BLaER1 treated with 17β-estradiol and CSF1 and Interleukin-3, amounts not matched to agents 10 nM and 100 nM (cell line): Measurements from ENCODE around the gene RABGAP1L.

Experiments used
- H3K27ac ChIP-seq, 11 experiments: shearing (Covaris generic); formaldehyde crosslinking; 2 replicates each; pipeline ENCODE4 v1.8.1; 2022
- H3K27me3 ChIP-seq, 11 experiments: shearing (Covaris generic); formaldehyde crosslinking; 2 replicates each; pipeline ENCODE4 v1.8.1; 2022
- H3K36me3 ChIP-seq, 11 experiments: shearing (Covaris generic); formaldehyde crosslinking; 2 replicates each; pipeline ENCODE4 v1.8.1; 2022
- H3K4me1 ChIP-seq, 10 experiments: shearing (Covaris generic); formaldehyde crosslinking; 2 replicates each; pipeline ENCODE4 v1.8.1; 2022
- H3K4me2 ChIP-seq, 11 experiments: shearing (Covaris generic); formaldehyde crosslinking; 2 replicates each; pipeline ENCODE4 v1.8.1; 2022
- H3K4me3 ChIP-seq, 10 experiments: shearing (Covaris generic); formaldehyde crosslinking; 2 replicates each; pipeline ENCODE4 v1.8.1; 2022
- H3K9ac ChIP-seq, 11 experiments: shearing (Covaris generic); formaldehyde crosslinking; 2 replicates each; pipeline ENCODE4 v1.8.1; 2022
- H3K9me3 ChIP-seq, 11 experiments: shearing (Covaris generic); formaldehyde crosslinking; replicated peaks in 1 of 11; 2 replicates each; pipeline ENCODE4 v1.8.1; 2022
- H4K20me1 ChIP-seq, 11 experiments: shearing (Covaris generic); formaldehyde crosslinking; 2 replicates each; pipeline ENCODE4 v1.8.1; 2022
- Cebpa-rat ChIP-seq, 11 experiments: shearing (Covaris generic); IDR thresholded peaks; 2 replicates each; pipeline ENCODE4 v1.8.1; 2022

Gene RABGAP1L

DNA sequence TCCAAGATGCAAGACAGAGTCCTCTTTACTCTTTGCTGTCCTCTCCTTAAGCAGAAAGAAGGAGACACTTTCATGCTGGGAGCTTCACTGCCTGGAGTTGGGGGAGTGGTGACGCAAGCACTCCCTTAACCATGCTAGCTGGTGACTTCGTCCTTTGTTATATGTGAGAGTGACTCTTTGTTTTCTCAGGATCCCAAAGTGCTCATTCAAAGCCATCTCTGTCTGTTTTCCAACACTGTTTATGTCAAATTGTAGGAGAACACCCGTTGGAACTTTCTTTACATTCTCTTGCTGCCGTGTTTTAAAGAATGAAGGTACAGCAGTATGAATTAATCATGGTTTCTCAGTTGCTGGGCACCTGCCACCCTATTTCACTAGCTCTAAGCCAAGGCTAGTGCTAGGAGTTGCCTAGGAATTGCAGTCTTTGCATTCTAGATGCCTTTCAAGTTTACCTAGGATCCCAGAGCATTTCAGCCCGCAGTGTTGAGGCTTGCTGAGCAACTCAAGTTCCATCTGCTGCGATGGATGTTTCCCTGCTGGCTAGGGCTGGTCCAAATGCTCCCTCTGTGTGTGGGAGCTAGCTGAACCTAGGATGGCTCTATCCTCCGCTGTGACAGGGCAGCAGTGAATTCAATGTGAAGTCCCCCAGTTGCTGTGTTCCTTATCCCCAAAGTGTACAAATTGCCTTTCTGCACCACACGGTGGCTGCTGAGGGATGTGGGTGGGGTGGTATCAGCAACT is 205.8 kb downstream of the RABGAP1L start:
- H3K36me3 ChIP-seq, result peaks cover 0 to 6% (median 0%) of the 10 kb centered on the region in 11 experiments; a peak in 2 of 22 replicates
- H3K4me1 ChIP-seq, result no peaks in the 10 kb centered on the region
- H3K4me2 ChIP-seq, result no peak overlapping the region
- H3K9me3 ChIP-seq, result peaks cover 0 to 20% (median 8%) of the 10 kb centered on the region in 11 experiments; a peak in 9 of 22 replicates
- no peaks in the 10 kb centered on the region for H4K20me1 ChIP-seq
- no peaks in the 10 kb centered on the region for H3K27me3 ChIP-seq
- H3K27ac ChIP-seq, result no peak overlapping the region
- no peak overlapping the region for H3K9ac ChIP-seq
- H3K4me3 ChIP-seq, result no peak overlapping the region
- TF ChIP-seq Cebpa-rat (IDR thresholded peaks at IDR 0.05), result no peak

DNA sequence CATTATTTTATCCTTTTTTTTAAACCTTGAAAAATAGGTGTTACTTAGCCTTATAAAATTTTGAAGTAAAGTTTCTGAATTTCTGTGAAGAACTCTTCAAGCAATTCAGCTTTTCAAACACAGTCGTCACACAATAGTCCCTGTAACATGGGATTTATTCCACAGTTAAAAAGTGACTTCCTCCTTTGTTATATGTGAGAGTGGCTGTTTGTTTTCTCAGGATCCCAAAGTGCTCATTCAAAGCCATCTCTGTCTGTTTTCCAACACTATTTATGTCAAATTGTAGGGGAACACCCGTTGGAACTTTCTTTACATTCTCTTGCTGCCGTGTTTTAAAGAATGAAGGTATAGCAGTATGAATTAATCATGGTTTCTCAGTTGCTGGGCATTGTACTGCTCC is 207.6 kb downstream of the RABGAP1L start:
- no peaks in the 10 kb centered on the region for H3K4me1 ChIP-seq
- peaks cover 0 to 6% (median 0%) of the 10 kb centered on the region in 11 experiments; a peak in 2 of 22 replicates for H3K36me3 ChIP-seq
- H3K4me3 ChIP-seq, result no peak overlapping the region
- no peaks in the 10 kb centered on the region for H3K27me3 ChIP-seq
- no peaks in the 10 kb centered on the region for H4K20me1 ChIP-seq
- TF ChIP-seq Cebpa-rat (IDR thresholded peaks at IDR 0.05), result no peak
- no peak overlapping the region for H3K4me2 ChIP-seq
- no peak overlapping the region for H3K9ac ChIP-seq
- H3K27ac ChIP-seq, result no peak overlapping the region
- H3K9me3 ChIP-seq, result peaks cover 0 to 20% (median 5%) of the 10 kb centered on the region in 11 experiments; a peak in 8 of 22 replicates

DNA sequence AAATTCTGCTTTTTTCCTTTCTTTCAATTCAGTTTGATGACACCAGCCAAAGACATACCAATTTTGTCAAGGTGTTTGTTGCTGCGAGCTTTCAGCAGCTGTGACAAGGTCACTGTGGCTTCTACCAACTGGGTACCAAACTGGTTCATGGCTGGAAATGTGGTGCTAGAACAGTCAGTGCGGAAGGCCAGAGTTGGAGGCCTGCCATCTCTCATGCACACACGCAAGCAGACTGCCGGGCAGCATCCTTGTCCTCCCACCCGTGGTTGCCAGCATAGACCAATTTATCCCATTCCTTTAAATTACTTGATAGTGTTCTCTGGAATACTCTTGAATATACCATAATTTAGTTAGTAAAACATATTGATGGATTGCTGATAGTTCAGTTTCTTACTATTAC is 208.6 kb downstream of the RABGAP1L start:
- peaks cover 0 to 17% (median 4%) of the 10 kb centered on the region in 11 experiments; a peak in 7 of 22 replicates for H3K9me3 ChIP-seq
- no peak for TF ChIP-seq Cebpa-rat (IDR thresholded peaks at IDR 0.05)
- H3K27ac ChIP-seq, result no peak overlapping the region

DNA sequence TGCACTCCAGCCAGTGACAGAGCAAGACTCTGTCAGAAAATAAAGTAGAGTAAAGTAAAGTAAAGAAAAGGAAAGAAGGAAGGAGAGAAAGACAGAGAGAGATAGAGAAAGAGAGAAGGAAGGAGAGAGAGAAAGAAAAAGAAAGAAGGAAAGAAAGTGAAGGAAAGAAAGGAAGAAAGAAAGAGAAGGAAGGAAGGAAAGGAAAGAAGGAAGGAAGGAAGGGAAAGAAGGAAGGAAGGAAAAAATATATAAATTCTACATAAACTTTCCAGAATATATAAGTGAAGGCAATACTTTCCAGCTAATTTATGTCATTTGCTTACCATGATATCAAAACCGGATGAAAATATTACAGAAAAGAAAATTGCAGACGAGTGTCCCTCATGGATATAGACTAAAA is 216.7 kb downstream of the RABGAP1L start:
- Histone ChIP-seq H3K9ac (no peak overlapping the region), H3K27ac (no peak overlapping the region), H3K9me3 (no peaks in the 10 kb centered on the region), H3K36me3 (peaks cover 0 to 16% (median 0%) of the 10 kb centered on the region in 11 experiments; a peak in 1 of 22 replicates), H3K4me3 (no peak overlapping the region), H3K27me3 (no peaks in the 10 kb centered on the region), H3K4me2 (no peak overlapping the region), H4K20me1 (no peaks in the 10 kb centered on the region), H3K4me1 (peaks cover 0 to 8% (median 0%) of the 10 kb centered on the region in 10 experiments; a peak in 2 of 20 replicates)
- no peak for TF ChIP-seq Cebpa-rat (IDR thresholded peaks at IDR 0.05)

More for the DNA sequence above, 208.6 kb downstream of the RABGAP1L start:
- Histone ChIP-seq H3K4me2 (no peak overlapping the region), H3K27me3 (no peaks in the 10 kb centered on the region), H3K4me3 (no peak overlapping the region), H3K9ac (no peak overlapping the region), H3K36me3 (peaks cover 0 to 6% (median 0%) of the 10 kb centered on the region in 11 experiments; a peak in 2 of 22 replicates), H4K20me1 (no peaks in the 10 kb centered on the region), H3K4me1 (peaks cover 0 to 3% (median 0%) of the 10 kb centered on the region in 10 experiments; a peak in 1 of 20 replicates)

DNA sequence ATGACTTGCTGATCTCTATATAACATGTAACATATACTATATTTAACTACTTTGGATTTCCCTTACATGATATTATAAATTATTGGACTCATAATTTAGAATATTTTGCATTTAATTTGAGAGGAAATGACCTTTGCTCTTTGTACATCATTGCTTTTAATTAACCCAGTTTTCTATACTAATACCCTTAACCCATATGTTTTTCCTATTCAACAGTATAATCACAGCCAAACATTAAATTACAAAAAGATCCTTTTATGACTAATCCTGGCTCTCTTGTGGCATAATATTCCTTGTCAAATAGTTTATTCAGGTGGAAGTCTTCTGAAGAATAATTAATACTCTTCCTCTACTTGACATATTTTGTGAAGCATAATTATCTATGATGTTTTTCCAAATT is 232.4 kb downstream of the RABGAP1L start:
- Histone ChIP-seq H3K4me3 (no peak overlapping the region), H3K4me2 (no peak overlapping the region), H3K36me3 (peaks cover 0 to 31% (median 3%) of the 10 kb centered on the region in 11 experiments; a peak in 4 of 22 replicates), H3K9me3 (no peaks in the 10 kb centered on the region), H3K9ac (no peak overlapping the region), H4K20me1 (no peaks in the 10 kb centered on the region), H3K27ac (no peak overlapping the region), H3K27me3 (no peaks in the 10 kb centered on the region), H3K4me1 (no peaks in the 10 kb centered on the region)
- TF ChIP-seq Cebpa-rat (IDR thresholded peaks at IDR 0.05), result no peak

DNA sequence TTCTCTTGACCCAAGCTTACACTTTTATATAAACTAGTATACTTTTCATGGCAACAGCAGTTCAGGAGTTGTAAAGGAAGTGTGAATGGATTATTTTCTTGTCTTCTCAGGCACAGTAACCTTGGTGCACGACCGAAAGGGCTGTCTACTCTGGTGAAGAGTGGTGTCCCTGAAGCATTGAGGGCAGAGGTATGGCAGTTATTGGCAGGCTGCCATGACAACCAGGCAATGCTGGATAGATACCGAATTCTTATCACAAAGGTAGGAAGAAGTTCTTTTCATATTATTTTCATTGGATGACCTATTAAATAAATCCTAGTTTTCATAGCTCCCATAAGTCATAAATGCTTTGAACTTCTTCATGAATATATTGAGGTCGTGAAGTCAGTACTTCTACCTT is 234.6 kb downstream of the RABGAP1L start:
- Histone ChIP-seq H3K4me2 (no peak overlapping the region), H3K9me3 (peaks cover 0 to 9% (median 0%) of the 10 kb centered on the region in 11 experiments; a peak in 2 of 22 replicates)
- no peak for TF ChIP-seq Cebpa-rat (IDR thresholded peaks at IDR 0.05)

DNA sequence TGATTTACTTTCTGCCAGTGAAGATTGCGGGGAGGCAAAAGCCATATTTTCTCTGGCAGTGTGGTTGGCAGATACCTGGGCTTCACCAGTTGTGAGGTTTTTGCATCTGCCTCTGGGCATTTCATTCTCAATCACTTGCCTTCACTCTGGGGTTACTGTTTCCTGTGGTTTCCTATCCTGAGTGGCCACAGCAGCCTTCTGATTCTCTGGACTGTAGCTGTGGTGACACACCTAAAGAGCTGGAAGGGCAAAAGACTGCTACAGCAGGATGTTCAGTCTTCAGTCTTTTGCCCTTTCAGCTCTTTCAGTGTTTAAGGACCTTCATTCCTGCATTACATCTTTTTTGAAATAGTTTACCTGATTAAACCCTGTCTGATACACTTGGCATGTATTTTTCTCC is 237.9 kb downstream of the RABGAP1L start:
- Histone ChIP-seq H3K27ac (no peak overlapping the region), H3K4me3 (no peak overlapping the region), H3K27me3 (no peaks in the 10 kb centered on the region), H3K9me3 (peaks cover 0 to 17% (median 11%) of the 10 kb centered on the region in 11 experiments; a peak in 8 of 22 replicates), H3K4me1 (peaks cover 0 to 4% (median 0%) of the 10 kb centered on the region in 10 experiments; a peak in 1 of 20 replicates), H3K4me2 (no peak overlapping the region), H3K9ac (no peak overlapping the region), H4K20me1 (no peaks in the 10 kb centered on the region), H3K36me3 (peaks cover 4 to 69% (median 11%) of the 10 kb centered on the region in 11 experiments; a peak in 14 of 22 replicates)
- no peak for TF ChIP-seq Cebpa-rat (IDR thresholded peaks at IDR 0.05)

More for the DNA sequence above, 234.6 kb downstream of the RABGAP1L start:
- Histone ChIP-seq H3K4me1 (peaks cover 0 to 4% (median 0%) of the 10 kb centered on the region in 10 experiments; a peak in 1 of 20 replicates), H4K20me1 (no peaks in the 10 kb centered on the region), H3K27ac (no peak overlapping the region), H3K36me3 (peaks cover 0 to 51% (median 11%) of the 10 kb centered on the region in 11 experiments; a peak in 13 of 22 replicates), H3K4me3 (no peak overlapping the region), H3K27me3 (no peaks in the 10 kb centered on the region), H3K9ac (no peak overlapping the region)

DNA sequence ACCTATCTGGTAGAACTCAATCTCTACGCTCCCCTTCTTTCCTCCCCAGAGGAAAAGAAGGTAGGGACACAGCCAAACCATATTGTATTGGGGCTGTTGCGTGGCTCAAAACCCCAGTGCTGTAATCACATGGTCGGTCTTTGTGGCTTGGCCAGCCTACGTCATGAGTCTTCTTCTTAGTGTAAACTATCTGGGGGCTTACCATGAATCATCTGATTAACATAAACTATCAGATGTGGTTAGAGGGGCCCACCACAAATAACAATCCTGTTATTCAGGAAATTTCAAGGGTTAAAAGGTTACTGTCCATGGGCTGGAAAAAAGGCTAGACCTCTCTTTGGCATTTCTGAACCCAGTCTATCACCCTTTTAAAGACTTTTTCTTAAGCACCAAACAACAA is 238.9 kb downstream of the RABGAP1L start:
- peaks cover 4 to 65% (median 11%) of the 10 kb centered on the region in 11 experiments; a peak in 14 of 22 replicates for H3K36me3 ChIP-seq
- no peak overlapping the region for H3K27ac ChIP-seq
- no peak overlapping the region for H3K4me3 ChIP-seq
- H3K9ac ChIP-seq, result no peak overlapping the region
- H3K9me3 ChIP-seq, result peaks cover 0 to 17% (median 11%) of the 10 kb centered on the region in 11 experiments; a peak in 8 of 22 replicates
- peaks cover 0 to 4% (median 0%) of the 10 kb centered on the region in 10 experiments; a peak in 1 of 20 replicates for H3K4me1 ChIP-seq
- no peak for TF ChIP-seq Cebpa-rat (IDR thresholded peaks at IDR 0.05)
- H3K4me2 ChIP-seq, result no peak overlapping the region
- H4K20me1 ChIP-seq, result no peaks in the 10 kb centered on the region
- no peaks in the 10 kb centered on the region for H3K27me3 ChIP-seq

DNA sequence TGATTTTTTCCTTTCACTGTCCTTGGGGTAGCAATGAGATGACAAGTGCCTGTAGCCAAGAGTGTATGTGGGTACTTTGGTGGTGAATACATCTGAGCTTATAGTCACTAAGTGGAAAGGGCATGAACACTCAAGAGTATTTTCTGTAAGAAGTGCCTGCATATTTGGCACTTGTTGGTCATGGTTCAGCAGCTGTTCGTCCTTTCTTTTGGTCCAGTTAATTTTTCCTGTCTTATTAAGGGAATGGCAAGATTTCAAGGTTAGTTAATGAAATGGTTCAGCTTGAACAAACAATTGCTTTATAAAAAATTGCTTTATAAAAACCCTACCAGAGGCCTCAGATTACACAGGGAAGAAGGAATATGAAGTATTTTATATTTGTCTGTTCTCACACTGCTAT is 239.9 kb downstream of the RABGAP1L start:
- Histone ChIP-seq H3K27ac (no peak overlapping the region), H3K9me3 (peaks cover 0 to 17% (median 11%) of the 10 kb centered on the region in 11 experiments; a peak in 8 of 22 replicates), H3K27me3 (no peaks in the 10 kb centered on the region), H3K4me2 (no peak overlapping the region), H4K20me1 (no peaks in the 10 kb centered on the region), H3K4me1 (peaks cover 0 to 4% (median 0%) of the 10 kb centered on the region in 10 experiments; a peak in 1 of 20 replicates), H3K4me3 (no peak overlapping the region), H3K9ac (no peak overlapping the region), H3K36me3 (peaks cover 0 to 56% (median 11%) of the 10 kb centered on the region in 11 experiments; a peak in 14 of 22 replicates)
- no peak for TF ChIP-seq Cebpa-rat (IDR thresholded peaks at IDR 0.05)
